ENCODE data around the gene RANBP17. TPM values are rescaled to one million over a fixed set of nuclear protein-coding genes. Genes with fewer than 3 reads are reported as not detected.
"Not testable (repeated sequence)": the region's sequence is repeated elsewhere in the genome, so short reads cannot be mapped to it uniquely, and the experiment has no call there.

RANBP17 gene
- total RNA-seq, 4 donors from 2014 or later = 0.38 to 5.1 (median 1.4) TPM

- TF ChIP-seq CTCF (IDR thresholded peaks at IDR 0.05) (no peak), POLR2A (IDR thresholded peaks at IDR 0.05) (no peak)
- no peak overlapping the region for H3K4me3 ChIP-seq (ENCODE audit: low read depth, poor library complexity, severe bottlenecking)
- intact Hi-C loops (cut with DNase I; ENCODE audit: low total_unique reads) = no loop called here
- WGBS, 2 donors = 62 to 64% methylated on average over 4 of the region's 4 CpGs
- no peak for DNase-seq (ENCODE audit: low spot score in 2 of 2)
Observed at GRCh38 chr5:170821257-170821800, 40.5 kb upstream of the RANBP17 start.

- intact Hi-C loops (cut with DNase I; ENCODE audit: low total_unique reads) = no loop called here
- no peak for DNase-seq (ENCODE audit: low spot score in 2 of 2)
- whole genome bisulfite sequencing, 2 donors = 81% methylated on average over 2 of the region's 2 CpGs
- H3K4me3 ChIP-seq (ENCODE audit: low read depth, poor library complexity, severe bottlenecking) = no peak overlapping the region
- TF ChIP-seq CTCF (IDR thresholded peaks at IDR 0.05) = no peak
- TF ChIP-seq POLR2A (IDR thresholded peaks at IDR 0.05) = no peak
Observed at GRCh38 chr5:170826117-170826516, 35.7 kb upstream of the RANBP17 start.

DNA sequence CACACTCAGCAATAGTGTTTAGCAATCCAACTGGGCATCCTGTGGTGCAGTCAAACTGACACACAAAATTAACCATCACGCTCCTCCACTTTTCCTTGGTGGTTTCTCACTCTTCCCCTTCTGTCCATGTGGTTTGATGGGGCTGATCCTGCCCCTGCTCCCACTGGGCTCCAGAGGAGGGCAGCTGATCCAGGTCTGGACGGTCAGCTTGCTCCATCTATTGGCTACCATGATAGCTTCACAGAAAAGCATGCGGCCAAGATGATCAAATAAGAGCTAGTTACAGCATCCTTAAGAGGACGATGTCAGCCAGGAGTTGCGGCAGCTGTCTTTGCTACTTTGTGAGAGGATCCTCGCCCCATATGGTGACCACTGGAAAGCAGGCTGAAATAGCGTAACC, 29.6 kb upstream of the RANBP17 start:
- WGBS, 2 donors = 73 to 75% methylated on average over 7 of the region's 7 CpGs
- DNase-seq (ENCODE audit: low spot score in 2 of 2) = no peak
- H3K4me3 ChIP-seq (ENCODE audit: low read depth, poor library complexity, severe bottlenecking) = no peak overlapping the region
- no peak for TF ChIP-seq CTCF (IDR thresholded peaks at IDR 0.05)
- no peak for TF ChIP-seq POLR2A (IDR thresholded peaks at IDR 0.05)
- intact Hi-C loops (cut with DNase I; ENCODE audit: low total_unique reads) = no loop called here

DNA sequence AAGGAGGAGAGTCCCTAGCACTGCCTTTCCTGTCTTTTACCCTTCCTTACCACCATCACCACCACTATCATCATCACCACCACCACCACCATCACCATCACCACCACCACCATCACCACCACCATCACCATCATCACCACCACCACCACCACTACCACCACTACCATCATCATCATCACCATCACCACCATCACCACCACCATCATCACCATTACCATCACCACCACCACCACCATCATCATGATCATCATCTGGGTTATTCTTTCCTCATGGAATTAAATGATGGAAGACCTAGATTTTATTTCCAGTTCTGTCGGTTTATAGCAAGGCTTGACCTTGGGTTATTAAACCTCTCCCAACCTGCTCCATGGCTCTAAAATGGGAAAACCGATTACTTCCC, 27.8 kb upstream of the RANBP17 start:
- DNase-seq (ENCODE audit: low spot score in 2 of 2) = not testable (repeated sequence)
- WGBS, 2 donors = 96 to 100% methylated on average over 2 of the region's 2 CpGs

DNA sequence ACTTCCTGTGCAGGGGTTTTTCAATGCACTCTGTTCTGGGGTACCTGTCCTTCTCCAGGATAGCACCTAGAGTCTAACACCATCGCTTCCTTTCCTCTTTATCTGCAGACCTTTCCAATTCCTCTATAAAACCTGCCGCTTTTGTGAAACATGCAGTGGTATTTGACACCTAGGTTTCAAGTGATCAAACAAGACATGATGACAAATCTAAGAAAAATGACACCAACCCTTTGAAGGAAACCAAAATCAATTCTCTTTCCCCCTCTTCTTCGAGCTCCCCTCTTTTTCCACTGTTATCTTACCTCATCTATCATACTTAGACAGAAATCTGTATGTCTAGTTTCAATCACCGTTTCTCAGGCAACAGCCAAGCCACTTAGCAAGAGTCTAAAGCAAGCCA, 25.6 kb upstream of the RANBP17 start:
- TF ChIP-seq CTCF (IDR thresholded peaks at IDR 0.05) = no peak
- TF ChIP-seq POLR2A (IDR thresholded peaks at IDR 0.05) = no peak
- 52 to 55% methylated on average over 4 of the region's 4 CpGs for WGBS, 2 donors
- no peak for DNase-seq (ENCODE audit: low spot score in 2 of 2)
- intact Hi-C loops (cut with DNase I; ENCODE audit: low total_unique reads) = no loop called here
- no peak overlapping the region for H3K4me3 ChIP-seq (ENCODE audit: low read depth, poor library complexity, severe bottlenecking)

More for the DNA sequence above, 27.8 kb upstream of the RANBP17 start:
- H3K4me3 ChIP-seq (ENCODE audit: low read depth, poor library complexity, severe bottlenecking); intact Hi-C loops (cut with DNase I; ENCODE audit: low total_unique reads): not testable (repeated sequence)

DNA sequence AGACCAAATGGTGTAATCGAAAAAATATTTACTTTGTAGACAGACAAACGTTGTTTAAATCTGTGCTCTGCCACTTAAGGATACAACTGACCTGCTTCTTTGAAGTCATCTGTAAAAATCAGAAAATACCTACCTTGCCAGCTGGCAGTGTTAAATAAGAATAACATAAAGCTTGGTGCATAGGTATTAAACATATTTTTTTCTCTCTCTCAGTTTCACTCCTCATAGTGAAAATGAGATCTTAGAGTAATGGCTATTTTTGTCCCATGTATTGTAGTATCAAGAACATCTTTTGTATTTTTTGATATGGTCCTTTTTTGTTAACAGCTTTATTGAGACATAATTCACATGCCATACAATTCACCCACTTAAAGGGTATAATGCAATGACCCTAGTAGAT, 17.9 kb upstream of the RANBP17 start:
- intact Hi-C loops (cut with DNase I; ENCODE audit: low total_unique reads) = no loop called here
- 62 to 74% methylated on average over 2 of the region's 2 CpGs for WGBS, 2 donors

More for the DNA sequence above, 17.9 kb upstream of the RANBP17 start:
- no peak for DNase-seq (ENCODE audit: low spot score in 2 of 2)
- no peak for TF ChIP-seq CTCF (IDR thresholded peaks at IDR 0.05)
- TF ChIP-seq POLR2A (IDR thresholded peaks at IDR 0.05) = no peak
- H3K4me3 ChIP-seq (ENCODE audit: low read depth, poor library complexity, severe bottlenecking) = no peak overlapping the region

All from lower leg skin (tissue), 4 donors.